ENCODE data around the gene ABCG8.

DNA sequence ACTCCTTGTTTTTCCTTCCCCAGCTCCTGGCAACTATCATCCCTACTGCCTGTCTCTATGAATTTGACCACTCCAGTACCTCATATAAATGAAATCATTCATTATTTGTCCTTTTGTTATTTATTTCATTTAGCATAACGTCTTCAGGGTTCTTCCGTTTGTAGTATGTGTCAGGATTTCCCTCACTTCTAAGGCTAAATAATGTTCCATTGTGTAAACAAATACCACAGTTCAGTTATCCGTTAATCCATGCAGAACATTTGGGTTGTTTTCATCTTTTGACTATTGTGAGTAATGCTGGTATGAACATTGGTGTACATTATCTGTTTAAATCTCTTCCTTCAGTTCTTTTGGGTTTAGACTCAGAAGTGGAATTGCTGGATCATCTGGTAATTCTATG is 46.1 kb upstream of the ABCG8 start:
- TF ChIP-seq CTCF (conservative IDR thresholded peaks at IDR 0.05; ENCODE audit: low read length): no peak
- no peak for TF ChIP-seq EZH2phosphoT487 (IDR thresholded peaks at IDR 0.05; ENCODE audit: borderline replicate concordance)

All from Loucy (cell line).